Measurements from ENCODE around the gene HAO2. TPM values are rescaled to one million over a fixed set of nuclear protein-coding genes. Genes with fewer than 3 reads are reported as not detected.

The HAO2 gene
- total and polyA plus RNA-seq, 5 donors, result not detected

DNA sequence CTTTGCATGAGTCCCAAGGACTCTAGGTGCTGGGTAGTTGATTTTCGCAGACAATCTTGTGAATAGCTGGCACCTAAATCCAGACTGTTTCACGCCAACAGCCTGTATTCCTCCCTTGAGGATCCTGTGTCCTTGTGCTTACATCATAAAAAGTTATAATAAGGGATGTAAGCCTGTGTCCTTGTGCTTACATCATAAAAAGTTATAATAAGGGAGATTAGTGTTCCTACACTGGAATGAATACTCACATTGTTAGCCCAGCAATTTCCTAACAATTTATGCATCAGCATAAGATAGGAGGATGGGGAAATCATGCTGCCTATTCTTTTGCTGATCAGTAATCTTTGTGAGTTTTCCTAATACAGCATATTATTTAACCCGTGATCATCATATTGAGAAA, 42.4 kb downstream of the HAO2 start:
- no peaks in the 10 kb centered on the region for H3K4me1 ChIP-seq (ENCODE audit: control insufficient read depth, insufficient read depth, low read length)
- ATAC-seq (no peak), DNase-seq (no peak)
- no peaks in the 10 kb centered on the region for H3K9me3 ChIP-seq (ENCODE audit: control insufficient read depth, low read length)
- intact Hi-C loops (cut with DNase I), result no loop called here
- no peaks in the 10 kb centered on the region for H3K27me3 ChIP-seq (ENCODE audit: control insufficient read depth, insufficient read depth)
- no peak overlapping the region for H3K27ac ChIP-seq (ENCODE audit: low read length)
- WGBS, result 80% methylated on average over 3 of the region's 3 CpGs
- H3K4me3 ChIP-seq (ENCODE audit: low read length), result no peak overlapping the region

DNA sequence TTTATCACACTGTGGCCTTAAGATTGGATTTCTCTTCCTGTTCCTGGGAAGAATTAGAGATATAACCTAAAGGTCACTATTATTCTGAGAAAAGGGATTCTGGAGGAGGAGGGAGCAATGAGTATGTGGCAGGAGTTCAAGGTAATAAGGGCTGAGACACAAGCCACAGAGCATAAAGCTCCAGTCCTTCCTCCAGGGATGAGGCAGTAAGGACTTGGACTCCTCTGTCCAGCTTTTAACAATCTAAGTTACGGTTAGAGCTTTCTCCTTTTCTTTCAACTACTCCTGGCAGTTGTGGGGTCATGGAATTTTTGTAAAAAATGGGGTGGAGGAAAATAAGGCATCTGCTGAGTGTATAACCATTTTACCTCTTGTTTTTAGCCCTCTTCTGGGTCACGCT, 46.4 kb downstream of the HAO2 start, which contains the start of gene HSD3B2:
TSS of gene HSD3B2 (plus strand) at position 201 of the 400 bp plus-strand sequence. CDS start 270 bp downstream, outside the sequence.
- Histone ChIP-seq H3K27me3 (ENCODE audit: control insufficient read depth, insufficient read depth) (no peaks in the 10 kb centered on the region), H3K4me1 (ENCODE audit: control insufficient read depth, insufficient read depth, low read length) (no peaks in the 10 kb centered on the region), H3K27ac (ENCODE audit: low read length) (no peak within 1 kb of the TSS), H3K9me3 (ENCODE audit: control insufficient read depth, low read length) (no peaks in the 10 kb centered on the region), H3K4me3 (ENCODE audit: low read length) (no peak within 1 kb of the TSS)
- WGBS, result 70% methylated on average over 2 of the region's 2 CpGs
- no peak for DNase-seq
- intact Hi-C loops (cut with DNase I), result no loop called here
- ATAC-seq, result no peak

DNA sequence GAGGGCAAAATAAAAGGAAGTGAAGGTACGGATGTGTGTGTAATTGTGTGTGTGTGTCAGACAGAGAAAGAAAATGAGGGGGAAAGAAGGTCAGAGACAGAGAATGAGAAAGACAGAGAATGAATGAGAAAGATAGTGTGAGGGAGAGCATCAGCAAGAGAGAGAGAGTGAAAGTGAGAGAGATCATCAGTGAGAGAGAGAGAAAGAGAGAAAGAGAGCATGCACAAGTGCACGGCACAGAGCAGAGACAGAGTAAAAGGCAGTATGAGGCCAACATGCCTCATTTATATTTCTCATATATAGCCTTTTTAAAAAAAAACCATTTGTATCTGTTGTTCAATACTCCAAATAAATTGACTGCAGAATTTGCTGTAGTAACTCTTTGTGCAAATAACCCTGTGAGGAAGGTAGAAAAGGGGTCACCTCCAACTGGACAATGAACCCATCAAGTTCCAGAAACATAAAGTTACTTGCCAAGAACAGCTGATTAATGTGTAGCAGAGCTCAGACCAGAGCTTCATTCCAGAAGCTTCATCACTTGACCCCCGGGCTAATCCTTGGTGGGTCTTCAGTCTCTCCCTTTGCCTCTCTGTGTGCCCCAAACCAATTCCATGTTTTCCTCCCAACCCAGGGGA, 47.5 kb downstream of the HAO2 start:
- no peak for DNase-seq
- H3K4me3 ChIP-seq (ENCODE audit: low read length), result no peak overlapping the region
- 84% methylated on average over 3 of the region's 3 CpGs for WGBS

DNA sequence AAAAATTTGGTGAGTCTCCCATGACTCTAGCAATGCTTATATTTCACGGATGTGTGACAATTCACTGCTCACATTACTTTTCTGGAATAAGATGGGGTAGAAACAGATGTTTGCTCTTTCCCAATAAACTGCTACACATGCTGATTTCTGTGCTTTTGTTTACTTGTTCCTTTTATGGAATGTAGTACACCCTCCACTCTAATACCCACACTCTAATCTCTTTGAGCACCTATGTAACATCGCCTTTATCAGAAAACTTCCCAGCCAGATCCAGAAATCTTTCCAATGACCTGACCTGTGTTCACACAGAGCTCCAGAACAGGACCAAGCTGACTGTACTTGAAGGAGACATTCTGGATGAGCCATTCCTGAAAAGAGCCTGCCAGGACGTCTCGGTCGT, 50.5 kb downstream of the HAO2 start:
- ATAC-seq (no peak), DNase-seq (no peak)
- H3K4me3 ChIP-seq (ENCODE audit: low read length), result no peak overlapping the region
- no peaks in the 10 kb centered on the region for H3K9me3 ChIP-seq (ENCODE audit: control insufficient read depth, low read length)
- WGBS, result 82% methylated on average over 5 of the region's 5 CpGs
- intact Hi-C loops (cut with DNase I), result no loop called here
- H3K4me1 ChIP-seq (ENCODE audit: control insufficient read depth, insufficient read depth, low read length), result no peaks in the 10 kb centered on the region
- H3K27ac ChIP-seq (ENCODE audit: low read length), result no peak overlapping the region
- no peaks in the 10 kb centered on the region for H3K27me3 ChIP-seq (ENCODE audit: control insufficient read depth, insufficient read depth)

More for the DNA sequence above, 47.5 kb downstream of the HAO2 start:
- Histone ChIP-seq H3K9me3 (ENCODE audit: control insufficient read depth, low read length) (no peaks in the 10 kb centered on the region), H3K4me1 (ENCODE audit: control insufficient read depth, insufficient read depth, low read length) (no peaks in the 10 kb centered on the region), H3K27me3 (ENCODE audit: control insufficient read depth, insufficient read depth) (no peaks in the 10 kb centered on the region), H3K27ac (ENCODE audit: low read length) (no peak overlapping the region)
- intact Hi-C loops (cut with DNase I), result no loop called here
- no peak for ATAC-seq

DNA sequence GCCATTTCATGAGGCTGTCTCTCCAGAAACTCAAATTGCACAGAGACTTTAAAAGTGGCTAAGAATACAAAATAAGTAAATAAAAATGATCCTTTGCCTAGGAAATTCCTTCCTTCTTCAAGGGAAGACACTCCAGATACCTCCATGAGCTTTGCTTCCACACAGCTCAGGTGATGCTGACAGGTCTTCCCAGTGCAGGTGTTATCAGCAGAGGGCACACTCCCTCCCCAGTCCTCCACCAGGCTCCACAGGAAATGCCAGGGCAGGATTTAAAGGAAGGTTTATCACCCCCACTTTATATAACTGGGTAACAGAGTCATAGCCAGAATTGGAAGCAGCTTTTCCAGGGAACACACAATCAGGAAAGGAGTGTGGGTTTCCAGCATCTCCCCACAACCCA, 52.1 kb downstream of the HAO2 start:
- DNase-seq (no peak), ATAC-seq (no peak)
- H3K27ac ChIP-seq (ENCODE audit: low read length), result no peak overlapping the region
- intact Hi-C loops (cut with DNase I), result no loop called here
- H3K4me3 ChIP-seq (ENCODE audit: low read length), result no peak overlapping the region
- H3K9me3 ChIP-seq (ENCODE audit: control insufficient read depth, low read length), result no peaks in the 10 kb centered on the region
- no peaks in the 10 kb centered on the region for H3K27me3 ChIP-seq (ENCODE audit: control insufficient read depth, insufficient read depth)
- H3K4me1 ChIP-seq (ENCODE audit: control insufficient read depth, insufficient read depth, low read length), result no peaks in the 10 kb centered on the region

DNA sequence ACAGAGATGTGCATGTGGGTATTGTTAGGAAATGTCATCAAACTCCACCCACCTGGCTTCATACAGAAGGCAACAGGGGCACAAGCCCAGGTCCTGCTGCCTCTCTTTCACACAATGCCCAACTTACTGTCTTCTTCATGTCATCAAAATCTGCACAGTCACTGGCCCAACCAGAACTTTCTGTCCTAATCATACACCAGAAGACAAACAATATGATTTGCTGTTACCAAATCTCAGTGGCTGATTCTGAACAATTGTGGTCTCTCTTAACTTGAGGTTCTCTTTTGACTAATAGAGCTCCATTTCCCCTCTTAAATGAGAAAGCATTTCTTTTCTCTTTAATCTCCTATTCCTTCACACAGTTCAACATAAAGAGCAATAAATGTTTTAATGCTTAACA, 54.0 kb downstream of the HAO2 start:
- Histone ChIP-seq H3K27ac (ENCODE audit: low read length) (no peak overlapping the region), H3K4me1 (ENCODE audit: control insufficient read depth, insufficient read depth, low read length) (no peaks in the 10 kb centered on the region), H3K27me3 (ENCODE audit: control insufficient read depth, insufficient read depth) (no peaks in the 10 kb centered on the region), H3K4me3 (ENCODE audit: low read length) (no peak overlapping the region), H3K9me3 (ENCODE audit: control insufficient read depth, low read length) (no peaks in the 10 kb centered on the region)
- intact Hi-C loops (cut with DNase I), result no loop called here
- ATAC-seq, result no peak
- no peak for DNase-seq

DNA sequence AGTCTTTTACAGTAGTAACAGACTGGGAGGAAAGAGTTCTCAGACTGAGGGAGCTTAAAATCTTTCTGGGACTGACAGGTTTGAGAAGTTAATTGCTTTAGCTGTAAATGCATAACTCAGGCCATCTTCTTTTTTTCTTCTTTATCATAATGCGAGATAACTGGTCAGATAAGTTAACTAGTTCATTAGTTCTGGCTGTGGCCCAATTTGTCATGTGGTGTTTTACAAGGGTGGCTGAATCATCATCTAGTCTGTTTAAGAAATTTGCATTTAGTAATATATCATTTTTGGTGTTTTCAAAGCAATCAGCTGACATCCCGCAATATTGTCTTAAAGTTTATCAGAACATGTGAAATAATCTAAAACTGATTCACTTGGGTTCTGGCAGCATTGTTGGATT, 60.4 kb downstream of the HAO2 start:
- no peak for ATAC-seq
- DNase-seq, result no peak
- 80% methylated on average over 2 of the region's 2 CpGs for WGBS

DNA sequence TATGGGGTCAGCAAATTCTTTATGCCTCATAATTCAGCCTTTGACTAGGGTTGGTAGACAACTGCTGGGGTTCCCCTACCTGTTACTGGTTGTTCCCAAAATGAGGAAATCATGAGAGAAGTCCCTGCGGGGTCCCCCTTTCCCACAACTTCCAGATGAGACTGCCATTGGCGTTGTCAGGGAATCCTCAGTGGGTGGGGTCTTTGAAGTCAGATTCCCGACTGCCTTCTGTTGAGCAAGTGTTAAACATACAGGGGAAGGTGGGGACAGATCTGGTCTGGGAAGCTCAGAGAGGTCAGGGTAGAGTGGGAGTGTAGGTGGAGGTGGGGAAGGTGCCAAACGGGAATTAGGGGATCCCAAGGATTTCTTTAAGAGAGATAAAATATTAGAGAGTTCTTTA, 61.1 kb downstream of the HAO2 start:
- intact Hi-C loops (cut with DNase I), result no loop called here
- no peak for DNase-seq
- WGBS, result 57% methylated on average over 4 of the region's 4 CpGs
- Histone ChIP-seq H3K4me3 (ENCODE audit: low read length) (no peak overlapping the region), H3K27me3 (ENCODE audit: control insufficient read depth, insufficient read depth) (no peaks in the 10 kb centered on the region), H3K4me1 (ENCODE audit: control insufficient read depth, insufficient read depth, low read length) (no peaks in the 10 kb centered on the region), H3K27ac (ENCODE audit: low read length) (no peak overlapping the region), H3K9me3 (ENCODE audit: control insufficient read depth, low read length) (no peaks in the 10 kb centered on the region)
- no peak for ATAC-seq

More for the DNA sequence above, 60.4 kb downstream of the HAO2 start:
- Histone ChIP-seq H3K9me3 (ENCODE audit: control insufficient read depth, low read length) (no peaks in the 10 kb centered on the region), H3K27ac (ENCODE audit: low read length) (no peak overlapping the region), H3K27me3 (ENCODE audit: control insufficient read depth, insufficient read depth) (no peaks in the 10 kb centered on the region), H3K4me1 (ENCODE audit: control insufficient read depth, insufficient read depth, low read length) (no peaks in the 10 kb centered on the region), H3K4me3 (ENCODE audit: low read length) (no peak overlapping the region)
- intact Hi-C loops (cut with DNase I), result no loop called here

DNA sequence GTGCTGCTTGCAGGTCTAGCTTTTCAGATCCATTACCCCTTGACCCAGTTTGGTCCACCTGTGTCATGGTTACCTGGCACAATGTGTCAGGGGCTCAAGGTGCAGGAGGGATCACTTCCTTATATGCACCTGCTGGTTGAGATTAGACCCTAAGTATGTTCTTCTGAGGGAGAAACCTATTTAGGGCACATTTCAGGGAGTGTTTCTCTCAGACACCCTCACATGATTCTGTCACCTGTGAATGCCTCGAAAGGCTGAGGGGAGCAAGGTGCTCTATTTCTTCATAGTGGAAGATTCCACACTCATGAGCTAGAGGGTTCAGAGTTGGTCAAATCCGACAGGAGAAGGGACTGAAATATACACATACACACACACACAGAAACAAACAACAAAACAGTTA, 61.9 kb downstream of the HAO2 start:
- Histone ChIP-seq H3K27me3 (ENCODE audit: control insufficient read depth, insufficient read depth) (no peaks in the 10 kb centered on the region), H3K27ac (ENCODE audit: low read length) (no peak overlapping the region), H3K4me1 (ENCODE audit: control insufficient read depth, insufficient read depth, low read length) (no peaks in the 10 kb centered on the region), H3K4me3 (ENCODE audit: low read length) (no peak overlapping the region), H3K9me3 (ENCODE audit: control insufficient read depth, low read length) (no peaks in the 10 kb centered on the region)
- DNase-seq (no peak), ATAC-seq (no peak)
- 86% methylated on average over 2 of the region's 2 CpGs for WGBS
- intact Hi-C loops (cut with DNase I), result no loop called here

DNA sequence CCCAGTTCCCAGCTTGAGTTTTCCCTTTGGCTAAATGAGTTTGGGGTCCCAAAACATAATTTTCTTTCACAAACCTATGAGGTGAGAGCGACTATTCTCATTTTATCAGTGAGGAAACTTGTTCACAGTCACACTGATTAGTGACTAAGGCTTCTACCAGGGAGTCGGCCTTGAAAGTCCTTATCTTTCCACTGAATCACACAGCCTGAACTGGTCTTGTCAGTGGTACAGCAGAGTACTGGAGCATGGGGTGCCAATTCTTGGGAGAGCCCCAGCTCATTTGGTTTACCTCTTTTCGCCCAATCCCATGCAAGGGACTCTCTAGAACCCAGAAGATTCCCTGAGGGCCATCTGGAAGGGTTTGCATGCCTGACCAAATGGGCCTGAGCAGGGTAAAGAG, 63.3 kb downstream of the HAO2 start:
- Histone ChIP-seq H3K27ac (ENCODE audit: low read length) (no peak overlapping the region), H3K27me3 (ENCODE audit: control insufficient read depth, insufficient read depth) (no peaks in the 10 kb centered on the region), H3K4me1 (ENCODE audit: control insufficient read depth, insufficient read depth, low read length) (no peaks in the 10 kb centered on the region), H3K9me3 (ENCODE audit: control insufficient read depth, low read length) (no peaks in the 10 kb centered on the region), H3K4me3 (ENCODE audit: low read length) (no peak overlapping the region)
- intact Hi-C loops (cut with DNase I), result no loop called here
- DNase-seq (no peak), ATAC-seq (no peak)
- 63% methylated on average over 3 of the region's 3 CpGs for WGBS

DNA sequence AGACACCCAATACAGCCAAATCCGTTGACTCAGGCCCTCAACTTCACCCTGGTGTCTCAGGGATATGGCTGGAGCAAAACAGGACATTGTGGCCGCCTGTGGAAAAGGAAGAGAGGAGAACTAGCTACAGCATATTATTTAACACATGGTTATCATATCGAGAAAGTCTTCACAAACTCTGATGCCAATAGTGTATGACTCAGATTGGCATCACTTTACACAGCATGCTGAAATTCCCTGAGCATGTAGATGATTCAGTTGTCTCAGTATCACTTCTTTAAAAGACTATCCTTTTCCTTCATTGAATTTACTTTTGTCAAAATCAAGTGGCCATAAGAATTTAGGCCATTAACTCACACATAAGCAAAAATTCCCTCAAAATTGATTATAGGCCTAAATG, 66.5 kb downstream of the HAO2 start:
- no peak for ATAC-seq
- 79% methylated on average over 3 of the region's 3 CpGs for WGBS
- H3K4me1 ChIP-seq (ENCODE audit: control insufficient read depth, insufficient read depth, low read length), result no peaks in the 10 kb centered on the region
- intact Hi-C loops (cut with DNase I), result no loop called here
- H3K27me3 ChIP-seq (ENCODE audit: control insufficient read depth, insufficient read depth), result no peaks in the 10 kb centered on the region
- no peak overlapping the region for H3K27ac ChIP-seq (ENCODE audit: low read length)
- DNase-seq, result no peak
- no peak overlapping the region for H3K4me3 ChIP-seq (ENCODE audit: low read length)
- H3K9me3 ChIP-seq (ENCODE audit: control insufficient read depth, low read length), result no peaks in the 10 kb centered on the region

DNA sequence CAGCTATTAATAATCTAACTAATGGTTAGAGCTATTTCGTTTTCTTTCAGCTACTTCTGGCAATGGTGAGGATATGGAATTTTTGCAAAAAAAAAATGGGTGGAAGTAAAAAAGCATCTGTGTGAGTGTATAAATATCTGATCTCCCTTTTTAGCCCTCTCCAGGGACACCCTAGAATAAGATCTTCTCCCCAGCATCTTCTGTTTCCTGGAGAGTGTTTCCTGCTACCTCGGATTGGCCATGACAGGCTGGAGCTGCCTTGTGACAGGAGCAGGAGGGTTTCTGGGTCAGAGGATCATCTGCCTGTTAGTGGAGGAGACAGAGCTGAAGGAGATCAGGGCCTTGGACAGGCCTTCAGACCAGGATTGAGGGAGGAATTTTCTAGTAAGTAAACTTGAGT, 70.2 kb downstream of the HAO2 start:
- H3K4me3 ChIP-seq (ENCODE audit: low read length), result no peak overlapping the region
- no peaks in the 10 kb centered on the region for H3K27me3 ChIP-seq (ENCODE audit: control insufficient read depth, insufficient read depth)
- WGBS, result 52% methylated on average over 2 of the region's 2 CpGs
- intact Hi-C loops (cut with DNase I), result no loop called here
- DNase-seq (no peak), ATAC-seq (no peak)
- no peak overlapping the region for H3K27ac ChIP-seq (ENCODE audit: low read length)
- H3K9me3 ChIP-seq (ENCODE audit: control insufficient read depth, low read length), result no peaks in the 10 kb centered on the region
- no peaks in the 10 kb centered on the region for H3K4me1 ChIP-seq (ENCODE audit: control insufficient read depth, insufficient read depth, low read length)
